Measurements from ENCODE around the gene WFDC8.

DNA sequence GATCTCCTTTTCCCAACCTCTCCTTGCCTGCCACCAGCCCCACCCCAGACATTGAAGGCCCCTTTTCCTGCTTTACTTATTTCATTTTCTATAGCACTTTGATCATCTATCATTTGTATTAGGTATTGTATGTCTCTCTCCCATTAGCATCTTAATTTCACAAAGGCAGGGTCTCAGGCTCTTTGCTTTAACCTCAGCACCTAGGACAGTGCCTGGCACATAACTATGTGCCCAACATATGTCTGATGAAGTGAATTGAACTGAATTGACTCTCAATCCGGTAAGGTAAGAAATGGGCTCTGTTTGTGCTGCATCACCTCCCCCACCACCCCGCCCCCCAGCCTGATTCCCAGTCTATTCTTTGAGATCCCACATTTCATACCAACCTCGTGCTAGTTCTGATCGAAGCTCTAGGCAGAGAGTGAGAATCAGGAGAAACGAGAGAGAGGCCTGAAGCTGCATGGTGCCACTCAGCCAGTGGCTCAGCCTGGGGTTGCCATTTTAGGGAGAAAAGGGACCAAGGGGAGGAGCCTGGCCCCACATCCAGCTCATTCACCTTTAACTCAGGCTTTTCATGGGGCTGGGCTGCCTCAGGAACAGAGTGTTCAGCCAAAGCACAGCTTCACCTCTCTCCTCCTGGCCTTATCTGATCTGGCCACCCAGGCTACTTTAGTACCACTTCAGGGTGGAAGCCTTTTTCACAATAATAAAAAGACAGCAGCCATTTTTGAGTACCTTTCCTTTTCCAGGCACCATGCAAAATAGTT is 63.8 kb downstream of the WFDC8 start, which contains the start of gene SPINT3:
- TF ChIP-seq EZH2 (IDR thresholded peaks at IDR 0.05) (no peak), POLR2AphosphoS5 (IDR thresholded peaks at IDR 0.05; ENCODE audit: borderline replicate concordance, low read depth, low read length) (no peak), FOXP2 (optimal IDR thresholded peaks at IDR 0.05; ENCODE audit: control extremely low read depth, extremely low read length, insufficient read depth) (no peak)

All from SK-N-MC (cell line).